Liver (tissue), 9 donors: Measurements from ENCODE around the gene BBIP1. TPM values are rescaled to one million over a fixed set of nuclear protein-coding genes. Genes with fewer than 3 reads are reported as not detected.

Experiments used
- DNase-seq: peaks from one replicate; pipeline ENCODE4 v3.0.0-alpha.2; 2017; ENCODE audit warnings: low spot score
- H3K27ac ChIP-seq, 2 donors: one replicate each; pipeline ENCODE4 v1.7.0; 2013; ENCODE audit warnings: inconsistent platforms in 2 of 2, low read length in 2 of 2, control low read depth in 1 of 2, low read depth in 1 of 2, mild to moderate bottlenecking in 1 of 2
- H3K27me3 ChIP-seq, 4 donors: one replicate each; pipeline versions ENCODE4 v1.6.1 to v1.7.0; 2013; ENCODE audit warnings: low read length in 3 of 4, inconsistent platforms in 1 of 4, mild to moderate bottlenecking in 1 of 4, moderate library complexity in 1 of 4; ENCODE audit not compliant: control insufficient read depth in 4 of 4, insufficient read depth in 4 of 4
- H3K36me3 ChIP-seq, 4 donors: one replicate each; pipeline versions ENCODE4 v1.6.1 to v1.7.0; 2013; ENCODE audit warnings: low read length in 3 of 4, mild to moderate bottlenecking in 3 of 4, low read depth in 1 of 4, moderate library complexity in 1 of 4; ENCODE audit not compliant: control insufficient read depth in 4 of 4, insufficient read depth in 3 of 4
- H3K4me1 ChIP-seq, 4 donors: one replicate each; pipeline versions ENCODE4 v1.6.1 to v1.7.0; 2013; ENCODE audit warnings: low read length in 3 of 4, mild to moderate bottlenecking in 3 of 4, moderate library complexity in 1 of 4; ENCODE audit not compliant: control insufficient read depth in 4 of 4, insufficient read depth in 4 of 4
- H3K4me3 ChIP-seq, 3 donors: one replicate each; pipeline versions ENCODE4 v1.6.1 to v1.7.0; 2013; ENCODE audit warnings: low read length in 3 of 3, control low read depth in 1 of 3, low read depth in 1 of 3, mild to moderate bottlenecking in 1 of 3
- H3K9ac ChIP-seq, 2 donors: one replicate each; pipeline ENCODE4 v1.7.0; 2013; ENCODE audit warnings: low read length in 2 of 2, mild to moderate bottlenecking in 2 of 2, moderate library complexity in 2 of 2, control low read depth in 1 of 2, low read depth in 1 of 2
- H3K9me3 ChIP-seq, 4 donors: one replicate each; pipeline versions ENCODE4 v1.6.1 to v1.7.0; 2013; ENCODE audit warnings: low read length in 3 of 4; ENCODE audit not compliant: control insufficient read depth in 4 of 4
- EGR1 ChIP-seq, 2 donors: IDR thresholded peaks; 2 replicates each; pipeline ENCODE4 v1.6.1; 2016 to 2018; ENCODE audit warnings: antibody characterized with exemption in 2 of 2, low read depth in 2 of 2
- FOXA1 ChIP-seq: IDR thresholded peaks from 2 replicates; pipeline ENCODE4 v1.6.1; 2016; ENCODE audit warnings: antibody characterized with exemption
- FOXA2 ChIP-seq: IDR thresholded peaks from 2 replicates; pipeline ENCODE4 v1.6.1; 2016; ENCODE audit warnings: antibody characterized with exemption
- HNF4A ChIP-seq, 2 donors: conservative IDR thresholded peaks; 2 replicates each; pipeline ENCODE4 v1.6.1; 2016; ENCODE audit warnings: antibody characterized with exemption in 2 of 2, mild to moderate bottlenecking in 2 of 2
- NR2F2 ChIP-seq: IDR thresholded peaks from 2 replicates; pipeline ENCODE4 v1.6.1; 2016; ENCODE audit warnings: antibody characterized with exemption
- YY1 ChIP-seq: IDR thresholded peaks from 2 replicates; pipeline ENCODE4 v1.6.1; 2016; ENCODE audit warnings: antibody characterized with exemption, mild to moderate bottlenecking
- WGBS: extraction: QIAGEN DNeasy Blood & Tissue Kit; methylation state at CpG from one replicate; pipeline ENCODE4 v1.1.7; 2013; 5-methylcytosine and 5-hydroxymethylcytosine counted together
- polyA plus RNA-seq, 2 donors: library from polyadenylated mRNA; stranded (reverse) in 1 of 2; unstranded in 1 of 2; fragments of 200-250 nt in 1 of 2; fragments of >200 nt in 1 of 2; fragmentation: Nextera tagmentation in 1 of 2; extraction: Ambion mirVana in 1 of 2; gene quantifications; one replicate each; pipeline versions ENCODE4 v1.2.1 to v1.2.3, GENCODE V29; 2013 to 2015
- total RNA-seq, 2 donors: library from RNA; depleted of rRNA; stranded (reverse); fragments of >200 nt; gene quantifications; one replicate each; pipeline ENCODE4 v1.2.3, GENCODE V29; 2014
- TF ChIP-seq, protein P1 (sequence below): IDR thresholded peaks from 2 replicates; pipeline ENCODE4 v1.6.1; 2016; ENCODE audit warnings: antibody characterized with exemption
- TF ChIP-seq, protein P2 (sequence below): IDR thresholded peaks from 2 replicates; pipeline ENCODE4 v1.6.1; 2016; ENCODE audit warnings: antibody characterized with exemption
- TF ChIP-seq, protein P3 (sequence below): fragments of 150-350 bp; IDR thresholded peaks from 2 replicates; pipeline ENCODE4 v1.5.1; 2017; ENCODE audit warnings: improper control_type of control experiment, low read depth, low read length; ENCODE audit not compliant: missing input control
- TF ChIP-seq, protein P4 (sequence below): IDR thresholded peaks from 2 replicates; pipeline ENCODE4 v1.6.1; 2016; ENCODE audit warnings: antibody characterized with exemption, mild to moderate bottlenecking
- donor health status: healthy.
- donor health status: healthy.
- donor health status: healthy.
- donor health status: healthy.
- donor health status: healthy.

The BBIP1 gene
- total and polyA plus RNA-seq, 4 donors, result 10.4 to 15.8 (median 11.1) TPM

DNA sequence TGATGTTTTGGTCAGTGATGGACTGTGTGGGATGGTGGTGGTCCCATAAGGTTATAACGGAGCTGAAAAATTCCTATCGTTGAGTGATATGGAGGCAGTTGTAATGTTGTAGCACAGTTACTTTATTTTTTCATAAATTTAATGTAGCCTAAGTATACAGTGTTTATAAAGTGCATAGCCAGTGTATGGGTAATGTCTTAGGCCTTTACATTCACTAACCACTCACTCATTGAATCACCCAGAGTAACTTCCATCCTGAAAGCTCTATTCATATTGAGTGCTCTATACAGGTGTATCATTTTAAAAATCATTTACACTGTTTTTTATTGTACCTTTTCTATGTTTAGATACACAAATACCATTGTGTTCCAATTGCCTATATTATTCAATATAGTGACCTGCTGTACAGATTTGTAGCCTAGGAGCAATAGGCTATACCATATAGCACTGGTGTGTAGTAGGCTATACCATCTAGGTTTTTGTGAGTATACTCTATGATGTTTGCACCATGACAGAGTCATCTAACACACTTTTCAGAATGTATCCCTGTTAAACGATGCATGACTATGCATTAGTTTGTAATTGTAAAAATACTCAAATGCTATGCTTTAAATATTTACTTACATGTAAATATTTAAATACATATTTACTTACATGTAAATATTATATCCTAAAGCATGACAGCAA is 26.2 kb downstream of the BBIP1 start:
- 92% methylated on average over 3 of the region's 3 CpGs for WGBS

DNA sequence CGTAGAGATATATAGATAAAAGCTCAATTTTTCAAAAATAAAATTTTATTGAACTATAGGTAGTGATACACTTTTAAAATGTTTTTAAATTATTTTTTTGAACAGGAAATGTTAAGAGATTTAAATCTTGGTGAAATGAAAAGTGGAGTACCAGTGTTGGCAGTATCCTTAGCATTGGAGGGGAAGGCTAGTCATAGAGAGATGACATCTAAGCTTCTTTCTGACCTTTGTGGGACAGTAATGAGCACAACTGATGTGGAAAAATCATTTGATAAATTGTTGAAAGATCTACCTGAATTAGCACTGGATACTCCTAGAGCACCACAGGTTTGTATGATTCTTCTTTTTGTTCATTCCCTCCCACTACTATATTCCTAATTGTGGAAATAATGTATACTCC is 31.4 kb downstream of the BBIP1 start:
- Histone ChIP-seq H3K9ac (no peak overlapping the region), H3K9me3 (no peaks in the 10 kb centered on the region), H3K4me1 (no peaks in the 10 kb centered on the region), H3K4me3 (no peak overlapping the region), H3K36me3 (peaks cover 0 to 43% (median 29%) of the 10 kb centered on the region in 4 donors), H3K27ac (no peak overlapping the region), H3K27me3 (no peaks in the 10 kb centered on the region)
- no peak for DNase-seq
- WGBS, result 97% methylated on average over 1 of the region's 1 CpG
- TF ChIP-seq, protein P1, sequence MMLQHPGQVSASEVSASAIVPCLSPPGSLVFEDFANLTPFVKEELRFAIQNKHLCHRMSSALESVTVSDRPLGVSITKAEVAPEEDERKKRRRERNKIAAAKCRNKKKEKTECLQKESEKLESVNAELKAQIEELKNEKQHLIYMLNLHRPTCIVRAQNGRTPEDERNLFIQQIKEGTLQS, result no peak
- no peak for TF ChIP-seq NR2F2
- TF ChIP-seq FOXA1, result no peak
- TF ChIP-seq FOXA2, result no peak
- no peak for TF ChIP-seq EGR1 (IDR thresholded peaks at IDR 0.05; ENCODE audit: low read depth in 2 of 2)
- TF ChIP-seq, protein P2, sequence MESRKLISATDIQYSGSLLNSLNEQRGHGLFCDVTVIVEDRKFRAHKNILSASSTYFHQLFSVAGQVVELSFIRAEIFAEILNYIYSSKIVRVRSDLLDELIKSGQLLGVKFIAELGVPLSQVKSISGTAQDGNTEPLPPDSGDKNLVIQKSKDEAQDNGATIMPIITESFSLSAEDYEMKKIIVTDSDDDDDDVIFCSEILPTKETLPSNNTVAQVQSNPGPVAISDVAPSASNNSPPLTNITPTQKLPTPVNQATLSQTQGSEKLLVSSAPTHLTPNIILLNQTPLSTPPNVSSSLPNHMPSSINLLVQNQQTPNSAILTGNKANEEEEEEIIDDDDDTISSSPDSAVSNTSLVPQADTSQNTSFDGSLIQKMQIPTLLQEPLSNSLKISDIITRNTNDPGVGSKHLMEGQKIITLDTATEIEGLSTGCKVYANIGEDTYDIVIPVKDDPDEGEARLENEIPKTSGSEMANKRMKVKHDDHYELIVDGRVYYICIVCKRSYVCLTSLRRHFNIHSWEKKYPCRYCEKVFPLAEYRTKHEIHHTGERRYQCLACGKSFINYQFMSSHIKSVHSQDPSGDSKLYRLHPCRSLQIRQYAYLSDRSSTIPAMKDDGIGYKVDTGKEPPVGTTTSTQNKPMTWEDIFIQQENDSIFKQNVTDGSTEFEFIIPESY, result no peak
- no peak for TF ChIP-seq HNF4A (conservative IDR thresholded peaks at IDR 0.05)
- no peak for TF ChIP-seq YY1
- TF ChIP-seq, protein P3, sequence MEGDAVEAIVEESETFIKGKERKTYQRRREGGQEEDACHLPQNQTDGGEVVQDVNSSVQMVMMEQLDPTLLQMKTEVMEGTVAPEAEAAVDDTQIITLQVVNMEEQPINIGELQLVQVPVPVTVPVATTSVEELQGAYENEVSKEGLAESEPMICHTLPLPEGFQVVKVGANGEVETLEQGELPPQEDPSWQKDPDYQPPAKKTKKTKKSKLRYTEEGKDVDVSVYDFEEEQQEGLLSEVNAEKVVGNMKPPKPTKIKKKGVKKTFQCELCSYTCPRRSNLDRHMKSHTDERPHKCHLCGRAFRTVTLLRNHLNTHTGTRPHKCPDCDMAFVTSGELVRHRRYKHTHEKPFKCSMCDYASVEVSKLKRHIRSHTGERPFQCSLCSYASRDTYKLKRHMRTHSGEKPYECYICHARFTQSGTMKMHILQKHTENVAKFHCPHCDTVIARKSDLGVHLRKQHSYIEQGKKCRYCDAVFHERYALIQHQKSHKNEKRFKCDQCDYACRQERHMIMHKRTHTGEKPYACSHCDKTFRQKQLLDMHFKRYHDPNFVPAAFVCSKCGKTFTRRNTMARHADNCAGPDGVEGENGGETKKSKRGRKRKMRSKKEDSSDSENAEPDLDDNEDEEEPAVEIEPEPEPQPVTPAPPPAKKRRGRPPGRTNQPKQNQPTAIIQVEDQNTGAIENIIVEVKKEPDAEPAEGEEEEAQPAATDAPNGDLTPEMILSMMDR, result no peak

More for the DNA sequence above, 26.2 kb downstream of the BBIP1 start:
- no peaks in the 10 kb centered on the region for H3K27me3 ChIP-seq
- TF ChIP-seq, protein P4, sequence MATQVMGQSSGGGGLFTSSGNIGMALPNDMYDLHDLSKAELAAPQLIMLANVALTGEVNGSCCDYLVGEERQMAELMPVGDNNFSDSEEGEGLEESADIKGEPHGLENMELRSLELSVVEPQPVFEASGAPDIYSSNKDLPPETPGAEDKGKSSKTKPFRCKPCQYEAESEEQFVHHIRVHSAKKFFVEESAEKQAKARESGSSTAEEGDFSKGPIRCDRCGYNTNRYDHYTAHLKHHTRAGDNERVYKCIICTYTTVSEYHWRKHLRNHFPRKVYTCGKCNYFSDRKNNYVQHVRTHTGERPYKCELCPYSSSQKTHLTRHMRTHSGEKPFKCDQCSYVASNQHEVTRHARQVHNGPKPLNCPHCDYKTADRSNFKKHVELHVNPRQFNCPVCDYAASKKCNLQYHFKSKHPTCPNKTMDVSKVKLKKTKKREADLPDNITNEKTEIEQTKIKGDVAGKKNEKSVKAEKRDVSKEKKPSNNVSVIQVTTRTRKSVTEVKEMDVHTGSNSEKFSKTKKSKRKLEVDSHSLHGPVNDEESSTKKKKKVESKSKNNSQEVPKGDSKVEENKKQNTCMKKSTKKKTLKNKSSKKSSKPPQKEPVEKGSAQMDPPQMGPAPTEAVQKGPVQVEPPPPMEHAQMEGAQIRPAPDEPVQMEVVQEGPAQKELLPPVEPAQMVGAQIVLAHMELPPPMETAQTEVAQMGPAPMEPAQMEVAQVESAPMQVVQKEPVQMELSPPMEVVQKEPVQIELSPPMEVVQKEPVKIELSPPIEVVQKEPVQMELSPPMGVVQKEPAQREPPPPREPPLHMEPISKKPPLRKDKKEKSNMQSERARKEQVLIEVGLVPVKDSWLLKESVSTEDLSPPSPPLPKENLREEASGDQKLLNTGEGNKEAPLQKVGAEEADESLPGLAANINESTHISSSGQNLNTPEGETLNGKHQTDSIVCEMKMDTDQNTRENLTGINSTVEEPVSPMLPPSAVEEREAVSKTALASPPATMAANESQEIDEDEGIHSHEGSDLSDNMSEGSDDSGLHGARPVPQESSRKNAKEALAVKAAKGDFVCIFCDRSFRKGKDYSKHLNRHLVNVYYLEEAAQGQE, result no peak
- TF ChIP-seq, protein P1, result no peak
- peaks cover 0 to 12% (median 6%) of the 10 kb centered on the region in 4 donors for H3K4me1 ChIP-seq
- H3K9me3 ChIP-seq, result no peaks in the 10 kb centered on the region
- no peak overlapping the region for H3K9ac ChIP-seq
- H3K4me3 ChIP-seq, result no peak overlapping the region
- no peak overlapping the region for H3K27ac ChIP-seq
- no peak for DNase-seq
- peaks cover 0 to 42% (median 22%) of the 10 kb centered on the region in 4 donors for H3K36me3 ChIP-seq
